ENCODE results near the gene RAD18. TPM values are rescaled to one million over a fixed set of nuclear protein-coding genes. Genes with fewer than 3 reads are reported as not detected.

The RAD18 gene
- polyA plus RNA-seq, 1 donor from 2014 or later, result 4.7 TPM

GRCh38 chr3:8873740-8874139 lies 89.5 kb downstream of the RAD18 start:
- no peak overlapping the region for H2AFZ ChIP-seq (ENCODE audit: low read depth, low read length)
- H3K79me2 ChIP-seq (replicated peaks; ENCODE audit: insufficient read depth, low read length), result no peaks in the 10 kb centered on the region
- no peaks in the 10 kb centered on the region for H4K20me1 ChIP-seq (ENCODE audit: insufficient read depth)
- no peaks in the 10 kb centered on the region for H3K36me3 ChIP-seq (ENCODE audit: insufficient read depth, low read length)
- H3K27me3 ChIP-seq (ENCODE audit: insufficient read depth, low read depth, low read length), result no peaks in the 10 kb centered on the region
- no peak overlapping the region for H3K4me3 ChIP-seq (ENCODE audit: low read length)
- no peak overlapping the region for H3K4me2 ChIP-seq (ENCODE audit: low read length)
- no peak for TF ChIP-seq REST (IDR thresholded peaks at IDR 0.05; ENCODE audit: borderline replicate concordance)
- TF ChIP-seq TAF1 (IDR thresholded peaks at IDR 0.05; ENCODE audit: low read depth), result no peak
- no peak for TF ChIP-seq POLR2AphosphoS5 (IDR thresholded peaks at IDR 0.05)
- no peak for TF ChIP-seq EP300 (conservative IDR thresholded peaks at IDR 0.05; ENCODE audit: poor library complexity, severe bottlenecking)
- no peak for TF ChIP-seq RAD21 (conservative IDR thresholded peaks at IDR 0.05)
- TF ChIP-seq EZH2 (IDR thresholded peaks at IDR 0.05; ENCODE audit: borderline replicate concordance, insufficient read depth, low read length, poor library complexity, severe bottlenecking), result no peak
- no peak overlapping the region for H3K27ac ChIP-seq (ENCODE audit: low read length)
- no peaks in the 10 kb centered on the region for H3K9me2 ChIP-seq (ENCODE audit: insufficient read depth, low read length)
- no peaks in the 10 kb centered on the region for H3K9me3 ChIP-seq (ENCODE audit: low read length)
- H3F3A ChIP-seq (ENCODE audit: insufficient read depth, low read length, poor library complexity, severe bottlenecking), result no peaks in the 10 kb centered on the region
- H3K9ac ChIP-seq (ENCODE audit: low read length), result no peak overlapping the region

- no peak overlapping the region for H3K4me2 ChIP-seq (ENCODE audit: low read length)
- no peak overlapping the region for H3K27ac ChIP-seq (ENCODE audit: low read length)
- H2AFZ ChIP-seq (ENCODE audit: low read depth, low read length), result no peak overlapping the region
- H3K27me3 ChIP-seq (ENCODE audit: insufficient read depth, low read depth, low read length), result no peaks in the 10 kb centered on the region
- no peaks in the 10 kb centered on the region for H4K20me1 ChIP-seq (ENCODE audit: insufficient read depth)
- H3K4me3 ChIP-seq (ENCODE audit: low read length), result no peak overlapping the region
- H3K9me2 ChIP-seq (ENCODE audit: insufficient read depth, low read length), result no peaks in the 10 kb centered on the region
- no peaks in the 10 kb centered on the region for H3K79me2 ChIP-seq (replicated peaks; ENCODE audit: insufficient read depth, low read length)
- TF ChIP-seq REST (IDR thresholded peaks at IDR 0.05; ENCODE audit: borderline replicate concordance) (no peak), TAF1 (IDR thresholded peaks at IDR 0.05; ENCODE audit: low read depth) (no peak), EZH2 (IDR thresholded peaks at IDR 0.05; ENCODE audit: borderline replicate concordance, insufficient read depth, low read length, poor library complexity, severe bottlenecking) (no peak), CTCF (IDR thresholded peaks at IDR 0.05; ENCODE audit: poor library complexity, severe bottlenecking) (no peak), RAD21 (conservative IDR thresholded peaks at IDR 0.05) (no peak), POLR2AphosphoS5 (IDR thresholded peaks at IDR 0.05) (no peak), SMC3 (conservative IDR thresholded peaks at IDR 0.05; ENCODE audit: poor library complexity) (no peak), MXI1 (conservative IDR thresholded peaks at IDR 0.05; ENCODE audit: poor library complexity, severe bottlenecking) (no peak), EP300 (conservative IDR thresholded peaks at IDR 0.05; ENCODE audit: poor library complexity, severe bottlenecking) (no peak)
- no peaks in the 10 kb centered on the region for H3K36me3 ChIP-seq (ENCODE audit: insufficient read depth, low read length)
- H3K9me3 ChIP-seq (ENCODE audit: low read length), result no peaks in the 10 kb centered on the region
- H3F3A ChIP-seq (ENCODE audit: insufficient read depth, low read length, poor library complexity, severe bottlenecking), result no peaks in the 10 kb centered on the region
- H3K9ac ChIP-seq (ENCODE audit: low read length), result no peak overlapping the region
Measured at GRCh38 chr3:8872261-8872660, 91.0 kb downstream of the RAD18 start.
